ENCODE results near the gene SERPINA6. TPM values are rescaled to one million over a fixed set of nuclear protein-coding genes. Genes with fewer than 3 reads are reported as not detected.
"Not testable (repeated sequence)": the region's sequence is repeated elsewhere in the genome, so short reads cannot be mapped to it uniquely, and the experiment has no call there.

The SERPINA6 gene
- total and polyA plus RNA-seq, 4 donors: 0.18 to 0.77 (median 0.35) TPM

DNA sequence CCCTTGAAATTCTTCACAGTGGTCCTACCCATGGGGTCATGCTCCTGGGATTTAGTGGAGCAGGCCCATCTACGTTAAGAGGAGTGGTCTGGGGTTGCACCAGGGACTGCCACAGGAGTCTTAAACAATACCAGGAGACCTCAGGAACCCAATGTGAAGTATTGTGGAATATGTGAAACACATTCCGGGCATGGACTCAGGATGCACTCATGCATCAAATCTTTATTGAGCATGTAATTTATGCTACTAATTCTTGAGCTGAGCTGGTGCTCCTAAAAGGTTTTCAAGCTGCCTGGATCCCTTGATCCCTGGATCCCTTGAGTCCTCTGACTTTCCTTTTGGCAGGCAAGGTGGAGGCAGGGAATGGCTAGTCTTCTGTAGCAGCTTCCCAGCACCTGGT, 38.9 kb downstream of the SERPINA6 start:
- TF ChIP-seq, protein P1, sequence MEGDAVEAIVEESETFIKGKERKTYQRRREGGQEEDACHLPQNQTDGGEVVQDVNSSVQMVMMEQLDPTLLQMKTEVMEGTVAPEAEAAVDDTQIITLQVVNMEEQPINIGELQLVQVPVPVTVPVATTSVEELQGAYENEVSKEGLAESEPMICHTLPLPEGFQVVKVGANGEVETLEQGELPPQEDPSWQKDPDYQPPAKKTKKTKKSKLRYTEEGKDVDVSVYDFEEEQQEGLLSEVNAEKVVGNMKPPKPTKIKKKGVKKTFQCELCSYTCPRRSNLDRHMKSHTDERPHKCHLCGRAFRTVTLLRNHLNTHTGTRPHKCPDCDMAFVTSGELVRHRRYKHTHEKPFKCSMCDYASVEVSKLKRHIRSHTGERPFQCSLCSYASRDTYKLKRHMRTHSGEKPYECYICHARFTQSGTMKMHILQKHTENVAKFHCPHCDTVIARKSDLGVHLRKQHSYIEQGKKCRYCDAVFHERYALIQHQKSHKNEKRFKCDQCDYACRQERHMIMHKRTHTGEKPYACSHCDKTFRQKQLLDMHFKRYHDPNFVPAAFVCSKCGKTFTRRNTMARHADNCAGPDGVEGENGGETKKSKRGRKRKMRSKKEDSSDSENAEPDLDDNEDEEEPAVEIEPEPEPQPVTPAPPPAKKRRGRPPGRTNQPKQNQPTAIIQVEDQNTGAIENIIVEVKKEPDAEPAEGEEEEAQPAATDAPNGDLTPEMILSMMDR (IDR thresholded peaks at IDR 0.05; ENCODE audit: control extremely low read depth, extremely low read depth): no peak
- ATAC-seq (ENCODE audit: insufficient read depth, low FRiP score) (no peak), DNase-seq (no peak)
- Histone ChIP-seq H3K4me3 (no peak overlapping the region), H3K27me3 (ENCODE audit: control insufficient read depth in 3 of 3, insufficient read depth in 3 of 3, low read length in 2 of 3) (no peaks in the 10 kb centered on the region), H3K9ac (ENCODE audit: insufficient read depth in 1 of 2, low read length in 2 of 2) (no peak overlapping the region), H3K36me3 (ENCODE audit: control insufficient read depth in 4 of 4, insufficient read depth in 4 of 4, low read length in 4 of 4) (no peaks in the 10 kb centered on the region), H3K9me3 (ENCODE audit: control insufficient read depth in 4 of 4, insufficient read depth in 3 of 4, low read length in 3 of 4) (no peaks in the 10 kb centered on the region), H3K27ac (ENCODE audit: low read depth in 1 of 2, low read length in 1 of 2) (no peak overlapping the region), H3K4me1 (ENCODE audit: control insufficient read depth in 5 of 5, insufficient read depth in 5 of 5, low read length in 5 of 5) (no peaks in the 10 kb centered on the region)
- WGBS, 2 donors: 87 to 92% methylated on average over 2 of the region's 2 CpGs

DNA sequence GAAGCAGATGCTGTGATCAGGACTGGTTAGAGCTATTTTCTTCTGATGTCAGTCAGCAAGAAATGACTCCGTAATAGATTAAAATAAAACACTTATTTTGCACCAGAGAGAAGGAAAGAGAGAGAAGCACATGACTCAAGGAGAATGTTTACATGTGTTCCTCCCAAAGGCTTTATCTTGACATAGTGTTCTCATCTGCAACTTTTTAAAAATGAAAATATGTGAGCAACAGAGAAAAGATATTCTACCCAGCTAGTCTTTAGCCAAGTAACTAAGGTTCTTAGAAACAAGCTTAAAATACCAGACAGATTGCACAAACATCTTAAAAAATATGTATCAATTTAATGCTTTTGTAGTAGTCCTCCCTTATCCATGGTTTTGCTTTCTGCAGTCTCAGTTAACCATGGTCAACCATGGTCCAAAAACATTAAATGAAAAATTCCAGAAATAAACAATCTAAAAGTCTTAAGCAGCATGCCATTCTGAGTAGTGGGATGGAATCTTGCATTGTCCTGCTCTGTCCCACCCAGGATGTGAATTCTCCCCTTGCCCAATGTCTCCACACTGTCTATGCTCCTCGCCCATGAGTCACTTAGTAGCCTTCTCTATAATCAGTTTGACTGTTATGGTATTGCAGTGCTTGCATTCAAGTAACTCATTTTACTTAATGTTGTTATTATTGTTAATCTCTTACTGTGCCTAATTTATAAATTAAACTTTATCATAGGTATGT, 40.0 kb downstream of the SERPINA6 start:
- ATAC-seq (ENCODE audit: insufficient read depth, low FRiP score) (no peak), DNase-seq (no peak)
- H3K4me1 ChIP-seq (ENCODE audit: control insufficient read depth in 5 of 5, insufficient read depth in 5 of 5, low read length in 5 of 5): no peaks in the 10 kb centered on the region
- H3K4me3 ChIP-seq: no peak overlapping the region
- H3K9me3 ChIP-seq (ENCODE audit: control insufficient read depth in 4 of 4, insufficient read depth in 3 of 4, low read length in 3 of 4): no peaks in the 10 kb centered on the region
- 90 to 93% methylated on average over 2 of the region's 2 CpGs for WGBS, 2 donors
- no peak overlapping the region for H3K27ac ChIP-seq (ENCODE audit: low read depth in 1 of 2, low read length in 1 of 2)
- TF ChIP-seq, protein P1 (IDR thresholded peaks at IDR 0.05; ENCODE audit: control extremely low read depth, extremely low read depth): no peak
- no peak overlapping the region for H3K9ac ChIP-seq (ENCODE audit: insufficient read depth in 1 of 2, low read length in 2 of 2)
- H3K36me3 ChIP-seq (ENCODE audit: control insufficient read depth in 4 of 4, insufficient read depth in 4 of 4, low read length in 4 of 4): no peaks in the 10 kb centered on the region
- H3K27me3 ChIP-seq (ENCODE audit: control insufficient read depth in 3 of 3, insufficient read depth in 3 of 3, low read length in 2 of 3): no peaks in the 10 kb centered on the region

DNA sequence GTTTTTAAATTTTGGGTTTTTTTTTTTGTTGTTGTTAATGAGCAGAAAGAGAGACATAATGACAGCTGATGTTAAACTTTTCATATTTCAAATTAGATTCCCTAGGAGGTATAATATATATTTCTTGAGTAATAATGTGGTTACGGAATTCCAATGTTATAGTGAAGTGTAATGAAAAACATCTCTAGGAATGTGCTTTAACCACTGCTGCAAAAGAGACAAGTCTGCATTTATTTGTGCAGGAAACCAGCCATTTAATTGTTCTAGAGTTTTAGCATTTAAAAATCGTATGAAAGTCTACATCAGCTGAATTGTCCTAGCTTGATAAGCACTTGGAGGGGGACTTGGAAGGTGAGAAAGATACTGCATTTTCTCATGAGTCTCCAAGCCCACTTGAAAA, 44.4 kb downstream of the SERPINA6 start:
- TF ChIP-seq, protein P1 (IDR thresholded peaks at IDR 0.05; ENCODE audit: control extremely low read depth, extremely low read depth): no peak
- Histone ChIP-seq H3K9me3 (ENCODE audit: control insufficient read depth in 4 of 4, insufficient read depth in 3 of 4, low read length in 3 of 4) (no peaks in the 10 kb centered on the region), H3K27ac (ENCODE audit: low read depth in 1 of 2, low read length in 1 of 2) (no peak overlapping the region), H3K9ac (ENCODE audit: insufficient read depth in 1 of 2, low read length in 2 of 2) (no peak overlapping the region), H3K4me1 (ENCODE audit: control insufficient read depth in 5 of 5, insufficient read depth in 5 of 5, low read length in 5 of 5) (no peaks in the 10 kb centered on the region), H3K27me3 (ENCODE audit: control insufficient read depth in 3 of 3, insufficient read depth in 3 of 3, low read length in 2 of 3) (no peaks in the 10 kb centered on the region), H3K36me3 (ENCODE audit: control insufficient read depth in 4 of 4, insufficient read depth in 4 of 4, low read length in 4 of 4) (no peaks in the 10 kb centered on the region), H3K4me3 (no peak overlapping the region)
- WGBS, 2 donors: 77 to 81% methylated on average over 2 of the region's 2 CpGs
- DNase-seq (no peak), ATAC-seq (ENCODE audit: insufficient read depth, low FRiP score) (no peak)

DNA sequence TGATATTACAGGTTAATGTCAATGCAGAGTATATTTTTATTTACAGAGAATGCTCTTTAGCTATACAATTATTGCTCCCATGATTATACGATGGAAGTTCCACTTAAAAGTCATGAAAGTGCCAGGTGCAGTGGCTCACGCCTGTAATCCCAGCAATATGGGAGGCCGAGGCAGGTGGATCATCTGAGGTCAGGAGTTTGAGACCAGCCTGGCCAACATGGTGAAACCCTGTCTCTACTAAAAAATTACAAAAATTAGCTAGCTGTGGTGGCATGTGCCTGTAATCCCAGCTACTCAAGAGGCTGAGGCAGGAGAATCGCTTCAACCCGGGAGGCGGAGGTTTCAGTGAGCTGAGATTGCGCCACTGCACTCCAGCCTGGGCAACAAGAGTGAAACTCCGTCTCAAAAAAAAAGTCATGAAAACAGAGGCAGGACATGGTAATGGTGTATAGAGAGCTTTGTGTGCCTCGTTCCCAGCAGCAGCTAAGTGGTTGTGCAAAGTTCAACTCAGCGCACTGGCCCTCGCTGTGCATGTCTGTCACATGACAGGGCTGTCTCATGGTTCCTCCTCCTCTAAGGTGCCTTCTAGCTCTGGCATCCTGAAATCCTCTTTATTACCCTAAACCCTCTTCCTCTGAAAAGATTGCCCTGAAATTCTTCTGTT, 46.1 kb downstream of the SERPINA6 start:
- not testable (repeated sequence) for ATAC-seq (ENCODE audit: insufficient read depth, low FRiP score); H3K27ac ChIP-seq (ENCODE audit: low read depth in 1 of 2, low read length in 1 of 2); H3K36me3 ChIP-seq (ENCODE audit: control insufficient read depth in 4 of 4, insufficient read depth in 4 of 4, low read length in 4 of 4); H3K9me3 ChIP-seq (ENCODE audit: control insufficient read depth in 4 of 4, insufficient read depth in 3 of 4, low read length in 3 of 4); H3K4me3 ChIP-seq; H3K27me3 ChIP-seq (ENCODE audit: control insufficient read depth in 3 of 3, insufficient read depth in 3 of 3, low read length in 2 of 3); H3K9ac ChIP-seq (ENCODE audit: insufficient read depth in 1 of 2, low read length in 2 of 2); H3K4me1 ChIP-seq (ENCODE audit: control insufficient read depth in 5 of 5, insufficient read depth in 5 of 5, low read length in 5 of 5)
- peak in 1 of 3 donors; percentile 1 for DNase-seq
- 83% methylated on average over 11 of the region's 11 CpGs for WGBS, 2 donors

All from lung (tissue), 12 donors.